ENCODE measurements around the gene GJD3.

DNA sequence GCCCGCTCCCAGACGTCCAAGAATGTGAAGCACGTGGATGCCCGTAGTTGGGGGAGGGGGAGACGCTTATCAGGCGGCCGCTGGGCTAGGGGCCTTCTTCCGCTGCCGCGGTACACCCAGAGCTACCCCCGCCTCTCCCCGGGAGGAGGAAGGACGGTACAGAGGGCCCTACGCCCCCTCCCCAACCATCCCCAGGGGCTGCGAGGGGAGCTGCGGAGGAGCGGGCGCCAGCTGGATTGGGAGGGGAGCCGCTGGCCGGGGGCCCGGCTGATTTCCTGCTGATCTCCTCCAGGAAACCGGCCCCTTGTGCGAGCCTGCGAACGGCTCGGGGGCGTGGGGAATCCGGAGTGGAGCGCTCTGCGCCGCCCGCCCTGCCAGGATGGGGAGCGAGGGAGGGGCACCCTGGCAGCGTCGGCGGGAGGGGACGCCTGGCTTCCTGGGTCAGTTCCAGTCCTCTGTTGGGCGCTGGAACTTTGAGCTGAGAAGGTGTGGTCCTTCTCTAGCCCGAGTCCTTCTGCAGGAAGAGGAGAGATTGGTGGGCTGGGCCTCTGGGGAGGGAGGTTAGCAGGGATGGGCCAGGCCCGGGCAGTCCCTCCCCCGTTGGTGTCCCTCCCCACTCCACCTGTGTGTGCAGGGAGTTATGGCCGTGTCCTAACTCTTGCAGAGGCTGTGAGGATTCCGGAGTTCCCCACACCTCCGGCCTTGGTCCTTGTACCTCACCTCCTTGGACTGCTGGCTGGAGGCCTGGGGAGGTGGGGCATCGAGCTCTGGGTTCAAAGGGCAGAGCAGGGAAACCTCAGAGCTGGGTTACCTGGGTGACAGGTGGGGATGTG is 19.2 kb downstream of the GJD3 start:
- TF ChIP-seq POLR2A (IDR thresholded peaks at IDR 0.05; ENCODE audit: low read length) (no peak), GATA1 (IDR thresholded peaks at IDR 0.05; ENCODE audit: low read depth, low read length) (no peak)

Measured in erythroblast (primary cell).